ENCODE measurements around the gene LSS.

DNA sequence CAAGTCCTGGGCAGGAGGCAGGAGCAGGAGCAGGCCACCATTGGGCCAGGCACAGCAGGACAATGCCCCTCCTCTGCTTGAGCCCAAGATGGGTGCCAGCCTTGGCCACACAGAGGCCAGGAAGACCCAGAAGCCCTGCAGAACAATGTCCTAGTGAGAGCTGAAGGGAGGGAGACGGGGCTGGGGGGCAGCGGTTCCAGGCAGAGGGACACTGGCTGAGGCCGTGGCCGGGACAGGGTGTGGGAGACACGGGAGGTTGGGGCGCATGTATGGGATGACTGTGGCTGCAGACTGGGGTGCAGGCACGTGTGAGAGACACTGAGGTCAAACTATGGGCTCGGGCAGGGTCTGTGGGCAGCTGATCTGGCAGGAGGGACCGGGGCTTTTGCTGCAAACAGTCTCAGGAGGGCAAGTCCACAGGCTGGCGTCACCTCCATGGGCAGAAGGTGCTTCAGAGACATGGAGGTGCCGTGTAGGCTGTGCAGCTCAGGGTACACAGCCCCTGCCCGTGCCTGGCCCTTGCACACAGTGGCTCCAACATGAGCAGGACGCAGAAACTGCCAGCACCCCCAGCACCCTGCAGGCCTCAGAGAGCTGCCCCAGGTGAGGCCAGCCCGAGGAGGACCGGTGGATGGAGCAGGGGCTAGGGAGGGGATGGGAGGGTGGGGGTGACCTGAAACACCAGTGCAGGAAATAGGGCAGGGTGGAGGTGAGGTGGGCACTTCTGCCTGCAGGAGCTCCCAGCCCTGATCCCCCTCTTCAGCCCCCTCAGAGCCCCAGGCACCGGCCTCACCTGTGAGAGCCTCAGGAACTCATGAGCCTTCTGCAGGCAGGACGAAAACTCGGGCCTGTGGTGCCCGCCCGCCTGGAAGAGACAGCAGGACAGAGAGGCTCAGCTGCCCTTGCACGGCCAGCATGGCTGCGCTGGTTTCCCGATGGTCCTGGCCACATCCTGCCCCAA lies 19.5 kb downstream of the LSS start:
- TF ChIP-seq, protein P1, sequence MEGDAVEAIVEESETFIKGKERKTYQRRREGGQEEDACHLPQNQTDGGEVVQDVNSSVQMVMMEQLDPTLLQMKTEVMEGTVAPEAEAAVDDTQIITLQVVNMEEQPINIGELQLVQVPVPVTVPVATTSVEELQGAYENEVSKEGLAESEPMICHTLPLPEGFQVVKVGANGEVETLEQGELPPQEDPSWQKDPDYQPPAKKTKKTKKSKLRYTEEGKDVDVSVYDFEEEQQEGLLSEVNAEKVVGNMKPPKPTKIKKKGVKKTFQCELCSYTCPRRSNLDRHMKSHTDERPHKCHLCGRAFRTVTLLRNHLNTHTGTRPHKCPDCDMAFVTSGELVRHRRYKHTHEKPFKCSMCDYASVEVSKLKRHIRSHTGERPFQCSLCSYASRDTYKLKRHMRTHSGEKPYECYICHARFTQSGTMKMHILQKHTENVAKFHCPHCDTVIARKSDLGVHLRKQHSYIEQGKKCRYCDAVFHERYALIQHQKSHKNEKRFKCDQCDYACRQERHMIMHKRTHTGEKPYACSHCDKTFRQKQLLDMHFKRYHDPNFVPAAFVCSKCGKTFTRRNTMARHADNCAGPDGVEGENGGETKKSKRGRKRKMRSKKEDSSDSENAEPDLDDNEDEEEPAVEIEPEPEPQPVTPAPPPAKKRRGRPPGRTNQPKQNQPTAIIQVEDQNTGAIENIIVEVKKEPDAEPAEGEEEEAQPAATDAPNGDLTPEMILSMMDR (IDR thresholded peaks at IDR 0.05): no peak
- TF ChIP-seq POLR2A (IDR thresholded peaks at IDR 0.05): no peak

Data from lower leg skin (tissue), 3 donors.